ENCODE data around the gene CCDC171.

Gene CCDC171

GRCh38 chr9:15889555-15889954 is 336.7 kb downstream of the CCDC171 start:
- DNase-seq, result no peak

GRCh38 chr9:15901572-15901971 is 348.7 kb downstream of the CCDC171 start:
- no peak for DNase-seq

DNA sequence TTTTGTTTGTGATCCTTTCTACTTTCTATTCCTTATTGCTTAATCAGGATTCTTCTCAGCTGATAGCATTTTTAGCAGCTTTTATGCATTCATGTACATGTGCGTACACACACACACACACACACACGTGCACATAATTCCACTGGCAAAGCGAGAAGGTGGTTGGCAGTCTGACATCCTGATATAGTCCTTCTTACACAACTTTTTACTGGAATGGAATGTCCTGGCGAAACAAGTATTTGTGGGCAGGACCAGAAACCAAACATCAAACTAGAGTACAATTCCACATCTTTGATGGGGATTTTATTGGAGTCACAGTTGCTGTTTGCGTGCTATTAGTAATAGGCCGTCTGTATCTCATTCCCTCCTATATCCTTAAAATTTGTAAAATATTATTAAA is 356.5 kb downstream of the CCDC171 start:
- no peak for DNase-seq

DNA sequence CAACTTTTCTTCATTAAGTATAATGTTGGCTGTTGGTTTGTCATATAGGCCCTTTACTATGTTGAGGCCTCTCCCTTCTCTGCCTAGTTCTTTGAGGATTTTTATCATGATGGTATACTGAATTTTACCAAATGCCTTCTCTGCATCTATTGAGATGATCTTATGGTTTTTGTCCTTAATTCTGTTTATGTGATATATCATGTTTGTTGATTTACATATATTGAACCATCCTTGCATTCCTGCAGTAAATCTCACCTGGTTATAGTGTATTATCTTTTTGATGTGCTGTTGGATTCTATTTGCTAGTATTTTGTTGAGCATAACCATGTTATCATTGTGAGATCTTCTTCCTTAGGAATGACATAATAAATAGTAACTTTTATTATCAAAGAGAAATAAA is 362.9 kb downstream of the CCDC171 start:
- DNase-seq, result no peak

GRCh38 chr9:15927161-15927560 is 374.3 kb downstream of the CCDC171 start:
- DNase-seq, result no peak

- DNase-seq, result no peak
Measured at GRCh38 chr9:15935661-15936305, 382.9 kb downstream of the CCDC171 start.

DNA sequence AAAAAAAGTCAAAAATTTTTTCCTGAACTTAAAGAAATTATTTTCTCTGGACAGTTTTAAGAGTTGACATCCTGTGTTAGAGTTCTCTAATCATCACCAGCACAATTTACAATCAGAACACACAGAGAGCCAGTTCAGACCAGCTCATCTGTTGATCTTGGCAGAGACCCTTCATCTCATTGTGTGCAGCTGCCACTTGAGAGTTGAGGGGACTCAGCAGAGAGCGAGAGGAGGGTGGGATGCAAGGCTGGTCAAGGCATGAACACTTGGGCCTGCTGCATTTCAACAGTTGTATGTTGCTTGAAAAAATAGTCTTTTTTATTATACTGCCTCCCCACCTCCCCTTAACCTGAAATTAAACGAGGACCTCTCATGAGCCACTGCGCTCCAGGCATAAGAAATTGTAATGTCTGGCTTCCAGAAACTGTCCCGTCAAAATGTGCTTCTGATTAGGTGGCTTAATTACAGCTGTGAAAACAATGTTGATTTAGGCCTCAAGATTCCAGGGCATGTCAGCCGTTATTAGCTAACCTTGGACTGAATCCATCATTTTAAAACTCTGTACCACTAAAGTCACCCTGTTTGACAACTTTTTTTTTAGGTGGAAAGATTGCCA is 383.6 kb downstream of the CCDC171 start:
- no peak for DNase-seq

- no peak for DNase-seq
Measured at GRCh38 chr9:15942831-15943424, 390.1 kb downstream of the CCDC171 start.

- no peak for DNase-seq
Measured at GRCh38 chr9:15944341-15944740, 391.5 kb downstream of the CCDC171 start.

DNA sequence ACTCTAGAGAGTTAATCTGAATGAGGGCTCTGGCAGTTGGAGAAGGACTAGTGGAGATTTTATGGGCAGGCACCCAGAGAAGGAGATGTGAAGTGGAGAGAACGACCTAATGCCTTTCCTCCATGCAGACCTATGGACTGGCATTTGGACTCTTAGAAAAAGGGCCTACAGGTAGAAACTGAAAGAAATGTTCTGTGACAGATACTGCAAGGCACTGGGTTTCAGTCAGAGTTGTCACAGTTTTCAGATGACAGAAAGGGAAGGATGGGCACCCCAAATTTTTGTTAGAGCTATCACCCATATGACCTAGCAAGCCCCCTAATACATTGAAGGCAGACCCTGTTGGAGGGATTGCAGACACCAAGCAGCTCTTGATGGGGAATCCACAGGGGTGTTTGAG is 406.8 kb downstream of the CCDC171 start:
- no peak for DNase-seq

DNA sequence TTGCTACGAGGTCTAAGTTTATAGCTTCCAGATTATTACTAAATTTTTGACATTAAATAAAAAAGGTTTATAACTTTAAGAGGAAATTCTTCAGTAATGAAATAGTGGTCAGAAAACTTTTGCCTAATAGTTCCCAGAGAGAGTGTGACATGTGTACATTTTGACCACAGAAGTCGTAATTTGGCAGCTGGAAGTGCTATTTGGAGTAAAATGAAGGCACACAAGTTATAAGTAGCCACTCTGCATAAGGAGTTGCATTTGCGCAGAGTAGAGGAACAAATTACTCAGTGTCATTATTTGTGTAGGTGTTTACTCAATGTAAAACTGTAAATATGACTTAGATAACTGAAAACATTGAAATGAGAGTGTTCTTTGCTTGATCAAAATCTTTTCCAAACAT is 408.4 kb downstream of the CCDC171 start:
- no peak for DNase-seq

GRCh38 chr9:15965246-15965745 is 412.5 kb downstream of the CCDC171 start:
- DNase-seq, result no peak

DNA sequence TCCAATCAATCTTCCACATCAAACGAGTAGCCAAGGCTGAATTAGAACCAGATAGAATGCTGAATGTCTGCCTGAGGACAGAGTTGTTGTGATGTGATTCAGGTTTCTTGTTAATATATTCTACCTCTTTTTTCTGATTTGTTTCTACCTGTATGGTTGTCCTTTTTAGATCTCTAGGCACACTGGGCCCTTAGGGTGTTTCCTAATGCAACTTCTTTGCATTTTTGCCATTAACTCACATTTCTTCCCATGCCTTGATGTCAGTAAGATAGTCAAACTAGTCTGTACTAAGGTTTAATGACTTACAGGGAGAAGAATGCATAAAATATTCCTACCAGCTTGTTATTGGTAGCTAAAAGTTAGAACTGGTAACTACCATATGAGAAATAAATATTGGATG is 413.6 kb downstream of the CCDC171 start:
- DNase-seq, result no peak

- DNase-seq, result no peak
Measured at GRCh38 chr9:15967068-15967467, 414.2 kb downstream of the CCDC171 start.

DNA sequence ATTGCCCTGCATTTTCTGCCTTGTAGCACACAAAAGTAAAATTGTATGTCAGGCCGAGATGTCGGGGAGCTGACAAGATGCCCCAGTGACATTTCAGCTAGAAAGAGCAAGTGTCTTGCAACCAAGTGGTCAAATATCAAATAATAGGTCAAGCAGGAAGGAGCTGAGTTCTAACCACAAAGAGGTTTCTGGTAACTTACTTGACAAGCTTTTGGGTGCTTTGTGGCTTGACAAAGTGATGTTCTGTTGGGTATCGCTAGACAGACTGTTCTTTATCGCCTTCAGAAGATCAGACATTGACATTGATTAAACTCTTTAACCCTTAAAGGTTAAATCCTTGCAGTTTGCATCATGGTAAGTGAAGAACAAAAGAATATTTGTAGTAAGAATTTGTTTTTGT is 419.9 kb downstream of the CCDC171 start:
- no peak for DNase-seq

GRCh38 chr9:15975101-15975778 is 422.4 kb downstream of the CCDC171 start:
- DNase-seq, result no peak

GRCh38 chr9:15977438-15977837 is 424.6 kb downstream of the CCDC171 start:
- DNase-seq, result no peak

GRCh38 chr9:15982182-15982581 is 429.3 kb downstream of the CCDC171 start:
- no peak for DNase-seq

DNA sequence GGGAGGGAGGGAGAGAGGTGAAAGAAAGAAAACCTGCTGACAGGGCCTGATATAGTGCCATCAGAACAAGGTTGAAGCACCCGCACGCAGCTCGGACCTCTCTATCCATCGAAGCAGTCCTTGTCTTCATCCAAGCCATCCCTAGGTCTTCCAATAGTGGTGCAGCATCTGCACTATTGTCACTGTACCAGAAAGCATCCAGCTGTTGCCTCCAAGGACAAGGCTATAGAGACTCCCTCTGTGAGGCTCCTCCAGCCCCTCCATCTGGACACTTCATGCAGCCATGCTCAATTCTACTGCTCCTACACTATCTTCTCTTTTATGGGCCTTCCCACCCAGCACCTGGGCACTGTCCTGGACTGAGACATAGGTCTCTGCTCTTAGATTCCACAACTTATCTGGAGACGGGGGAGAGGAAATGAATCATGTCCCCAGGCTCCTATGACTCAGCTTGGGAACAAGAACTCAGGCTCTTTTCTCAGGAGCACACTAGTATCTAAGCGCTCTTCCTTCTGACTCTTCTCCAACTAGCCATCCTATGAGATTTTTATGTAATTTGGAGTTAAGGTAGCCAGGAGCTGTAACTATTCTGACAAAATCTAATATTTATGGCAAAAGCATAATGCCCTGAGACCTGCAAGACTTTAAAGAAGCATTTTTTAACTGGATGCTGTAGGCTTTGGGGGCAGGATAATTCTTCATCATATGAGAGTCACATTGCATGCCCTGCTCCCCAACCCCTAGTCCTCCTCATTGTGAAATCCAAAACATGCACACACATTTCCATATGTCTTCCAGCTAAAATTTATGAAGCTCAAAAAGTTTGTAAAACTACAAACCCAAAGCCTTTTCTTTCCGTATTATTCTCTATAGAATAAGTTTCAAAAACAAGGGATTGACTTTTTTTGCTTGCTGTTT is 446.8 kb downstream of the CCDC171 start:
- peak; percentile 8 to 76 for DNase-seq

DNA sequence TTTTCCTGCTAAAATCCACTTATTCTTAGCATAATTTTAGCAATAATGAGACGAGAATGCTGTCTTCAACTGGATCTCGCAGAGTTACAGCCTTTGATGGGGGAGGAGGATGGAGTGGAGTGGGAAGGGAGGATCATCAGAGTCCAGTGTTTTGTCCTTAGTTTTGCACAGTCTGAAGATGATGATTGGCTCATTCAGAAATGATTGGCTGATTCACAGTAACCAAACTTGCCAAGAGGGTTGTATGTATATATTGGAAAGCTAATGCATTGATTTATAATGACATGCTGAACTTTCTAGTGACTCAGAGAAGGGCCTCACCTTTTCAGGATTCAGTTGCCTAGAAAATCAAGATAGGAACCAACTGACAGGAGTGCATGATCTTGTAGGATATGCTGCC is 448.0 kb downstream of the CCDC171 start:
- no peak for DNase-seq

- no peak for DNase-seq
Measured at GRCh38 chr9:16001856-16002255, 449.0 kb downstream of the CCDC171 start.

DNA sequence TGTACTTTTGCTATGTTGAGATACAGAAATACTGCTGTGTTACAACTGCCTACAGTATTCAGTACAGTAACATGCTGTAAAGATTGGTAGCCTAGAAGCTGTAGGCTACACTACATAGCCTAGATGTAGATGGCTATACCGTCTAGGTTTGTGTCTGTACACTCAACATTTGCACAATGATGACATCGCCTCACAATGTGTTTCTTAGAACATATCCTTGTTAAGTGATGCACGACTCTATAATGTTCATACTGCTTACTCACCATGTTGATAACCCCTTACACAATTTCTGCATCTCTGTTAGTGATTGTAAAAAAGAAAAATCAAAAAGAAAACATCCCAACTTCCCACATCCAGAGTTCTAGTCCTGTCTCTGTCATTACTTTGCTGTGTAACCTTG is 450.0 kb downstream of the CCDC171 start:
- no peak for DNase-seq

- DNase-seq, result no peak
Measured at GRCh38 chr9:16003785-16004184, 450.9 kb downstream of the CCDC171 start.

All from SW 1271 (cell line).